DOHH2 (cell line): ENCODE data around the gene ABCB8.

ENCODE experiments used
- CTCF ChIP-seq: fragments of 200-600 bp; sonication (generic); IDR thresholded peaks from one replicate; pipeline ENCODE4 v1.5.1; 2014; ENCODE audit warnings: antibody characterized with exemption, mild to moderate bottlenecking, low read depth, low read length; ENCODE audit not compliant: poor library complexity, severe bottlenecking
- EZH2phosphoT487 ChIP-seq: fragments of 200-600 bp; sonication (generic); IDR thresholded peaks from 2 replicates; pipeline ENCODE4 v1.6.1; 2017; ENCODE audit warnings: borderline replicate concordance, mild to moderate bottlenecking, antibody characterized with exemption, low read length, moderate library complexity, mixed read lengths

- TF ChIP-seq CTCF (no peak), EZH2phosphoT487 (0 out of 2 replicates have a peak, but pooled peaks have one; percentile 5)
Observed at GRCh38 chr7:150981644-150982043, 46.6 kb upstream of the ABCB8 start.
